HG03175 (cell line): ENCODE measurements around the gene BRD4.

Experiments
- ATAC-seq: cut with Tn5 transposase; IDR thresholded peaks from one replicate; pipeline ENCODE4 v1.9.1; 2021; ENCODE audit warnings: mild to moderate bottlenecking, moderate library complexity; ENCODE audit not compliant: unreplicated experiment

The BRD4 gene

GRCh38 chr19:15197942-15198341 lies 134.4 kb downstream of the BRD4 start:
- ATAC-seq = no peak

GRCh38 chr19:15197275-15197941 lies 134.9 kb downstream of the BRD4 start:
- no peak for ATAC-seq

DNA sequence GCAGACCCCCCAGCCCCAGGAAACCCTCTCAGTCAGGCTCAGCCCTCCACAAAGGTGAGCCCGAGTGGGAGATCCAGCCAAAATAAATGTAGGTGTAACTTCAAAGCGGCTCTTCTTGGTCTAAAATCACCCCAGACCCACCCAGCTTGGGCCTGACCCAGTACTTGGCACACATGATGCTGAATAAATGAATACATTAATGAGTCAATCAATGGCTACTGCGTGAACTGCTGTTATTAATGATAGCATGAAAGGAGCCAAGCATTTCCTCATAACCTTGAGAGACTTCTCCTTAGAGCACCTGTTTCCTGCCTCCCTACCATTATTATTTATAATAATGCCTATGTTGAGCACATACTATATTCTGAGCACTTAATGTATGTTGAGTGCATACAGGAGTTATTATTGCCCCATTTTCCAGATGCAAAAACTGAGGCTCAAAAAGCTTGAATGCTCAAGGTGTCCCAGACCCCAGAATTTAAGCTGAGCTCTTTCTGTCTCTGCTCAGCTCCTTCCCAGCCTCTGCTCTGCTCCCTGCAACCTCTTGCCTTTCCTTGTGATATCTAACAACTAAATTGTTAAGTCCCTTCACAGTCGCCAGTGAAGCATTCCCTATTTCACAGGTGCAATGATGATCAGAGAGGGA lies 135.9 kb downstream of the BRD4 start:
- ATAC-seq = no peak

GRCh38 chr19:15195371-15196334 lies 136.7 kb downstream of the BRD4 start:
- ATAC-seq = no peak

DNA sequence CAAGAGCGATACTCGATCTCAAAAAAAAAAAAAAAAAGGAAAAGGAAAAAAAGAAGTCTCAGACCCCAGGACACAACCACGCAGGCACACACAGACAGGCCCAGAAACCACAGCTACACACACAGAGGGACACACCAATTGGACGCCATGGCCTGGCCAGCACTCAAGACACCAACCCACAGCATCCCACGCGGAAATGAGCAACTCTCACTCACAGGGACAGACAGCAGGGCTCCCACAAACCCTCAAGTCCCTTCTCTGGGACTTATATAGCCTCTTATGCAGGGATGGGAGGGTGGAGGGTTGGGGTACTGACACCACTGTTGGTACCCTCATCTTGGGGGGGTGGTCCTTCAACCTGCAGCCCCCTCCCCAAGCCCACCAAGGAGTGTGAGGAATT lies 137.4 kb downstream of the BRD4 start:
- no peak for ATAC-seq

GRCh38 chr19:15191982-15192381 lies 140.4 kb downstream of the BRD4 start:
- no peak for ATAC-seq

GRCh38 chr19:15191514-15191913 lies 140.8 kb downstream of the BRD4 start:
- no peak for ATAC-seq

DNA sequence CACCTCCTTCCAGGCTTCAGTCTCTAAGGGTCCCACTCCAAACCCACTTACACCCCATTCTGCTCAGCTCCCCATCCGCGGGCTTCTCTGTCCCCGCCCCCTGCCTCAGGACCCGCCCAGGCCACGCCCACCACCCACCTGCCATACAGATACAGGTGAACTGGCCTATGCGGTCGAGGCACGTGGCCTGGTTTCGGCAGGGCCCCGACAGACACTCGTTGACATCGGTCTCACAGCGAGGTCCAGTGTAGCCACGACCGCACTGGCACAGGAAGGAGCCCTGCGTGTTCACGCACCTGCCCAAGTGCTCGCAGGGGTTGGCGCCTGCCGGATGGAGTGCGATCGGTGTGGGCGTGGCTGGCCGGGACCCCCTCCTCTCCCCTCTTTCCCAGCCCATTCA lies 143.5 kb downstream of the BRD4 start:
- no peak for ATAC-seq

- no peak for ATAC-seq
Measured at GRCh38 chr19:15187026-15188007, 145.0 kb downstream of the BRD4 start.
